GM23338 (cell line): ENCODE measurements around the gene NOC2L.

Experiments used
- CREB1 ChIP-seq: fragments of 250-450 bp; sonication (Bioruptor Pico); IDR thresholded peaks from 2 replicates; pipeline ENCODE4 v1.5.0; 2020; ENCODE audit warnings: low read depth, mild to moderate bottlenecking, moderate library complexity
- CTCF ChIP-seq, 2 experiments: fragments of 200-600 bp in 1 of 2; sonication (generic) in 1 of 2; conservative IDR thresholded peaks; 2 replicates each; pipeline versions ENCODE4 v1.5.1 to v1.6.1; 2016 to 2017; ENCODE audit warnings: antibody characterized with exemption in 2 of 2, low read depth in 2 of 2, mild to moderate bottlenecking in 2 of 2, moderate library complexity in 1 of 2
- EZH2 ChIP-seq: fragments of 200-600 bp; sonication (generic); IDR thresholded peaks from one replicate; pipeline ENCODE4 v1.8.0; 2017; ENCODE audit warnings: antibody characterized with exemption, mild to moderate bottlenecking, low read depth; ENCODE audit not compliant: unreplicated experiment
- EZH2phosphoT487 ChIP-seq: fragments of 200-600 bp; sonication (generic); IDR thresholded peaks from one replicate; pipeline ENCODE4 v1.8.1; 2018; ENCODE audit warnings: antibody characterized with exemption; ENCODE audit not compliant: unreplicated experiment
- JUNB ChIP-seq: IDR thresholded peaks from one replicate; pipeline ENCODE4 v1.6.1; 2016; ENCODE audit warnings: antibody characterized with exemption; ENCODE audit not compliant: unreplicated experiment
- NANOG ChIP-seq: IDR thresholded peaks from 2 replicates; pipeline ENCODE4 v1.6.1; 2016; ENCODE audit warnings: antibody characterized with exemption, borderline replicate concordance
- POLR2AphosphoS5 ChIP-seq: IDR thresholded peaks from 2 replicates; pipeline ENCODE4 v1.6.1; 2016; ENCODE audit warnings: antibody characterized with exemption, low read depth
- REST ChIP-seq: IDR thresholded peaks from one replicate; pipeline ENCODE4 v1.6.1; 2018; ENCODE audit warnings: antibody characterized with exemption; ENCODE audit not compliant: unreplicated experiment
- TF ChIP-seq, protein P1 (sequence below): fragments of 250-450 bp; sonication (Bioruptor Pico); IDR thresholded peaks from 2 replicates; pipeline ENCODE4 v1.5.0; 2020; ENCODE audit warnings: mild to moderate bottlenecking, moderate library complexity
- TF ChIP-seq, protein P2 (sequence below): IDR thresholded peaks from 2 replicates; pipeline ENCODE4 v1.6.1; 2016; ENCODE audit warnings: antibody characterized with exemption

DNA sequence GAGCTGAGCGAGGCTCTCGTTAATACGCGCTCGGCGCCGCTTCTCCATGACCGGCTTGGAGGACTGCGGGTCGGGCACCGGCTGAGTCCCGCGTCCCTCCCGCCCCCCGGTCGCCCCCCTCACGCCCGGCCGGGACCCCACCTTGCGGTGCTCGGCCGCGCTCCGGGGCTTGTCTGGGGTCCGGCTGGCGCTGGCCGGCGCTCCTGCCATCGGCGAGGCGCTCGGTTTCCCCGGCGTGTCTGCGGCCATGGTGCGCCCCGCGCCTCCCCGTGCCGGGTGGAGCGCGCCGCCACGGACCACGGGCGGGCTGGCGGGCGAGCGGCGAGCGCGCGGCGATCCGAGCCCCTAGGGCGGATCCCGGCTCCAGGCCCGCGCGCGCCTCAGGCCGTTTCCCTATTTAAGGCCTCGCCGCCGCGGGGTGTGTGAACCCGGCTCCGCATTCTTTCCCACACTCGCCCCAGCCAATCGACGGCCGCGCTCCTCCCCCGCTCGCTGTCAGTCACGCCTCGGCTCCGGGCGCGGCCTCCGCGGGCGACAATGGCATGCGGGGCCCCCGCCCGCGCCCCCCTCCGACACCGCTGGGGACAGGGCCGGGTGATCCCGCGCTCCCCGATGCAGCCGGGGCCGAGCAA lies 40.8 kb upstream of the NOC2L start, which contains the start of gene HES4:
- TF ChIP-seq REST = no peak
- TF ChIP-seq CTCF (conservative IDR thresholded peaks at IDR 0.05; ENCODE audit: low read depth in 2 of 2) = no peak
- no peak for TF ChIP-seq JUNB
- TF ChIP-seq EZH2 = peak; percentile 2
- TF ChIP-seq POLR2AphosphoS5 = no peak
- no peak for TF ChIP-seq EZH2phosphoT487
- TF ChIP-seq, protein P1, sequence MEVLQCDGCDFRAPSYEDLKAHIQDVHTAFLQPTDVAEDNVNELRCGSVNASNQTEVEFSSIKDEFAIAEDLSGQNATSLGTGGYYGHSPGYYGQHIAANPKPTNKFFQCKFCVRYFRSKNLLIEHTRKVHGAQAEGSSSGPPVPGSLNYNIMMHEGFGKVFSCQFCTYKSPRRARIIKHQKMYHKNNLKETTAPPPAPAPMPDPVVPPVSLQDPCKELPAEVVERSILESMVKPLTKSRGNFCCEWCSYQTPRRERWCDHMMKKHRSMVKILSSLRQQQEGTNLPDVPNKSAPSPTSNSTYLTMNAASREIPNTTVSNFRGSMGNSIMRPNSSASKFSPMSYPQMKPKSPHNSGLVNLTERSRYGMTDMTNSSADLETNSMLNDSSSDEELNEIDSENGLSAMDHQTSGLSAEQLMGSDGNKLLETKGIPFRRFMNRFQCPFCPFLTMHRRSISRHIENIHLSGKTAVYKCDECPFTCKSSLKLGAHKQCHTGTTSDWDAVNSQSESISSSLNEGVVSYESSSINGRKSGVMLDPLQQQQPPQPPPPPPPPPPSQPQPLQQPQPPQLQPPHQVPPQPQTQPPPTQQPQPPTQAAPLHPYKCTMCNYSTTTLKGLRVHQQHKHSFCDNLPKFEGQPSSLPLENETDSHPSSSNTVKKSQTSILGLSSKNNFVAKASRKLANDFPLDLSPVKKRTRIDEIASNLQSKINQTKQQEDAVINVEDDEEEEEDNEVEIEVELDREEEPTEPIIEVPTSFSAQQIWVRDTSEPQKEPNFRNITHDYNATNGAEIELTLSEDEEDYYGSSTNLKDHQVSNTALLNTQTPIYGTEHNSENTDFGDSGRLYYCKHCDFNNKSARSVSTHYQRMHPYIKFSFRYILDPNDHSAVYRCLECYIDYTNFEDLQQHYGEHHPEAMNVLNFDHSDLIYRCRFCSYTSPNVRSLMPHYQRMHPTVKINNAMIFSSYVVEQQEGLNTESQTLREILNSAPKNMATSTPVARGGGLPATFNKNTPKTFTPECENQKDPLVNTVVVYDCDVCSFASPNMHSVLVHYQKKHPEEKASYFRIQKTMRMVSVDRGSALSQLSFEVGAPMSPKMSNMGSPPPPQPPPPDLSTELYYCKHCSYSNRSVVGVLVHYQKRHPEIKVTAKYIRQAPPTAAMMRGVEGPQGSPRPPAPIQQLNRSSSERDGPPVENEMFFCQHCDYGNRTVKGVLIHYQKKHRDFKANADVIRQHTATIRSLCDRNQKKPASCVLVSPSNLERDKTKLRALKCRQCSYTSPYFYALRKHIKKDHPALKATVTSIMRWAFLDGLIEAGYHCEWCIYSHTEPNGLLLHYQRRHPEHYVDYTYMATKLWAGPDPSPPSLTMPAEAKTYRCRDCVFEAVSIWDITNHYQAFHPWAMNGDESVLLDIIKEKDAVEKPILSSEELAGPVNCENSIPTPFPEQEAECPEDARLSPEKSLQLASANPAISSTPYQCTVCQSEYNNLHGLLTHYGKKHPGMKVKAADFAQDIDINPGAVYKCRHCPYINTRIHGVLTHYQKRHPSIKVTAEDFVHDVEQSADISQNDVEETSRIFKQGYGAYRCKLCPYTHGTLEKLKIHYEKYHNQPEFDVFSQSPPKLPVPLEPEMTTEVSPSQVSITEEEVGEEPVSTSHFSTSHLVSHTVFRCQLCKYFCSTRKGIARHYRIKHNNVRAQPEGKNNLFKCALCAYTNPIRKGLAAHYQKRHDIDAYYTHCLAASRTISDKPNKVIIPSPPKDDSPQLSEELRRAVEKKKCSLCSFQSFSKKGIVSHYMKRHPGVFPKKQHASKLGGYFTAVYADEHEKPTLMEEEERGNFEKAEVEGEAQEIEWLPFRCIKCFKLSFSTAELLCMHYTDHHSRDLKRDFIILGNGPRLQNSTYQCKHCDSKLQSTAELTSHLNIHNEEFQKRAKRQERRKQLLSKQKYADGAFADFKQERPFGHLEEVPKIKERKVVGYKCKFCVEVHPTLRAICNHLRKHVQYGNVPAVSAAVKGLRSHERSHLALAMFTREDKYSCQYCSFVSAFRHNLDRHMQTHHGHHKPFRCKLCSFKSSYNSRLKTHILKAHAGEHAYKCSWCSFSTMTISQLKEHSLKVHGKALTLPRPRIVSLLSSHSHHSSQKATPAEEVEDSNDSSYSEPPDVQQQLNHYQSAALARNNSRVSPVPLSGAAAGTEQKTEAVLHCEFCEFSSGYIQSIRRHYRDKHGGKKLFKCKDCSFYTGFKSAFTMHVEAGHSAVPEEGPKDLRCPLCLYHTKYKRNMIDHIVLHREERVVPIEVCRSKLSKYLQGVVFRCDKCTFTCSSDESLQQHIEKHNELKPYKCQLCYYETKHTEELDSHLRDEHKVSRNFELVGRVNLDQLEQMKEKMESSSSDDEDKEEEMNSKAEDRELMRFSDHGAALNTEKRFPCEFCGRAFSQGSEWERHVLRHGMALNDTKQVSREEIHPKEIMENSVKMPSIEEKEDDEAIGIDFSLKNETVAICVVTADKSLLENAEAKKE (CRISPR knock-in tag) = no peak
- TF ChIP-seq NANOG = no peak
- TF ChIP-seq, protein P2, sequence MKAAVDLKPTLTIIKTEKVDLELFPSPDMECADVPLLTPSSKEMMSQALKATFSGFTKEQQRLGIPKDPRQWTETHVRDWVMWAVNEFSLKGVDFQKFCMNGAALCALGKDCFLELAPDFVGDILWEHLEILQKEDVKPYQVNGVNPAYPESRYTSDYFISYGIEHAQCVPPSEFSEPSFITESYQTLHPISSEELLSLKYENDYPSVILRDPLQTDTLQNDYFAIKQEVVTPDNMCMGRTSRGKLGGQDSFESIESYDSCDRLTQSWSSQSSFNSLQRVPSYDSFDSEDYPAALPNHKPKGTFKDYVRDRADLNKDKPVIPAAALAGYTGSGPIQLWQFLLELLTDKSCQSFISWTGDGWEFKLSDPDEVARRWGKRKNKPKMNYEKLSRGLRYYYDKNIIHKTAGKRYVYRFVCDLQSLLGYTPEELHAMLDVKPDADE = no peak
- TF ChIP-seq CREB1 = peak; percentile 33
